Hematopoietic multipotent progenitor cell treated with erythropoietin and hydrocortisone succinate and interleukin-3 and kit ligand, for 8 days (in vitro differentiated cells): ENCODE data around the gene LGI2.
"Not testable (repeated sequence)": the region's sequence is repeated elsewhere in the genome, so short reads cannot be mapped to it uniquely, and the experiment has no call there.

Source experiments
- DNase-seq: peaks from one replicate; pipeline ENCODE4 v3.0.0-alpha.2; 2015

LGI2 gene, protein sequence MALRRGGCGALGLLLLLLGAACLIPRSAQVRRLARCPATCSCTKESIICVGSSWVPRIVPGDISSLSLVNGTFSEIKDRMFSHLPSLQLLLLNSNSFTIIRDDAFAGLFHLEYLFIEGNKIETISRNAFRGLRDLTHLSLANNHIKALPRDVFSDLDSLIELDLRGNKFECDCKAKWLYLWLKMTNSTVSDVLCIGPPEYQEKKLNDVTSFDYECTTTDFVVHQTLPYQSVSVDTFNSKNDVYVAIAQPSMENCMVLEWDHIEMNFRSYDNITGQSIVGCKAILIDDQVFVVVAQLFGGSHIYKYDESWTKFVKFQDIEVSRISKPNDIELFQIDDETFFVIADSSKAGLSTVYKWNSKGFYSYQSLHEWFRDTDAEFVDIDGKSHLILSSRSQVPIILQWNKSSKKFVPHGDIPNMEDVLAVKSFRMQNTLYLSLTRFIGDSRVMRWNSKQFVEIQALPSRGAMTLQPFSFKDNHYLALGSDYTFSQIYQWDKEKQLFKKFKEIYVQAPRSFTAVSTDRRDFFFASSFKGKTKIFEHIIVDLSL

DNA sequence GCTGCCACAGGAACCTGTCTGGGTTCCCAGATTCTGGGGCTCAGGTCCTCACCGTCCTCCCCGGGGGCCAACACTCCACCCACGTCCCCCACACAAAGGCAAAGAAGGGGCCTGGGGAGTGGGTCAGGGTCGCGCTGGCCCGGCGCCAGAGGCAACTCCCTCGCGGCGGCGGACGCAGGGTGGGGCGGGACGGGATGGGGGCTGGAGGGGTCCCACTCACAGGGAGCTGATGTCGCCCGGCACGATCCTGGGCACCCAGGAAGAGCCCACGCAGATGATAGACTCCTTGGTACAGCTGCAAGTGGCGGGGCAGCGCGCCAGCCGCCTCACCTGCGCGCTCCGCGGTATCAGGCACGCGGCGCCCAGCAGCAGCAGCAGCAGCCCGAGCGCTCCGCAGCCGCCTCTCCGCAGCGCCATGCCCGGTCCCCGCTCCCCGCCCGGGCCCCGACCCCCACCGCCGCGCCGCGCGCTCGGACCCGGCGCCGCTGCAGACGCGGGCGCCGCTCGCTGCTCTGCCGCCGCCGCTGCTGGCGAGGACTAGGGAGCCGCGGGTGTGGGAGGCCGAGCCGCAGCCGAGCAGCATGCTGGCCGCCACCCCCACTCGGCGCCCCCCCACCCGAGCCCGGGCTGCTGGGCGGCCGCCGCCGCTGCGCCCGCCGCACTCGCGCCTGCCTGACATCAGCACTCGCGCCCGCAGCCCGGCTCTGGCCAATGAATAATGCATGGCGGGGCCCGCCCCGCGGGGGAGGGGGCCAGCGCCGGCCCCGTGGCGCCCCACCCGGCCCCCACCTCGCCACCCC, at the start of gene LGI2:
TSS of gene LGI2 (minus strand) at position 670 of the 800 bp plus-strand sequence. CDS start at position 417, 253 bp downstream.
- no peak for DNase-seq

GRCh38 chr4:25078523-25078922, 47.8 kb upstream of the LGI2 start:
- DNase-seq: no peak

GRCh38 chr4:25076625-25077398, 46.1 kb upstream of the LGI2 start:
- no peak for DNase-seq

- no peak for DNase-seq
These were observed 45.1 kb upstream of the LGI2 start for GRCh38 chr4:25075851-25076250.

GRCh38 chr4:25075129-25075528, 44.4 kb upstream of the LGI2 start:
- no peak for DNase-seq

DNA sequence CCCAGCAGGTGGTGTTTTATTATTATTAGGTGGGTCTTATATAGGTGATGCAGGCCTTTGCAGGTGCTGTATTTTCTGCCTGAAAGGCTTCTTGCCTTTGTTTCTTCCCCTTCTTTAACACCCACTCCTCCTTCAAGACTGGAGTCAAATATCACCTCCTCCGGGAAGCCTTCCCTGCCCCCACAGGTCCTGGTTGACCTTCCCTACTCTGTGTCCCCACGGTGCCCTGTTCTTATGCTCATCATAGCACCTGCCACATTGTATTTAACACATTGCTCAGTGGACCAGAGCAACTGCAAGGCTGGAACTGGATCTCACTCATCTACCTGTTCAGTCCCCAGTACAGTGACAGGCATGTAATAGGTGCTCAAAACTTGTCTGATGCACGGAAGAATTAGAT, 39.8 kb upstream of the LGI2 start:
- DNase-seq: no peak

- no peak for DNase-seq
These were observed 38.3 kb upstream of the LGI2 start for GRCh38 chr4:25069014-25069413.

GRCh38 chr4:25068386-25068785, 37.6 kb upstream of the LGI2 start:
- no peak for DNase-seq

- DNase-seq: no peak
These were observed 35.3 kb upstream of the LGI2 start for GRCh38 chr4:25065932-25066590.

- DNase-seq: no peak
These were observed 34.7 kb upstream of the LGI2 start for GRCh38 chr4:25065431-25065858.

DNA sequence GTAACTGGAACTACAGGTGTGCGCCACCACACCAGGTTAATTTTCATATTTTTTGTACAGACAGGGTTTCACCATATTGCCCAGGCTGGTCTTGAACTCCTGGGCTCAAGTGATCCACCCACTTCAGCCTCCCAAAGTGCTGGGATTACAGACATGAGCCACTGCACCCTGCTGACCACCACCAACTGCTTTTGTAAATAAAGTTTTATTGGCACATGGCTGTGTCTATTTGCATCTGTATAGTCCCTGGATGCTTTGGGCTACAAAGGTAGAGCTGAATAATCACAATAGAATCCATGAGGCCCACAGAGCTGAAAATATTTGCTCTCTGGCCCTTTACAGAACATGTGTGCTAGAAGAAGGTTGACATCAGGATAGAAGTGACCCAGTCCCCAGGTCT, 33.7 kb upstream of the LGI2 start:
- not testable (repeated sequence) for DNase-seq

DNA sequence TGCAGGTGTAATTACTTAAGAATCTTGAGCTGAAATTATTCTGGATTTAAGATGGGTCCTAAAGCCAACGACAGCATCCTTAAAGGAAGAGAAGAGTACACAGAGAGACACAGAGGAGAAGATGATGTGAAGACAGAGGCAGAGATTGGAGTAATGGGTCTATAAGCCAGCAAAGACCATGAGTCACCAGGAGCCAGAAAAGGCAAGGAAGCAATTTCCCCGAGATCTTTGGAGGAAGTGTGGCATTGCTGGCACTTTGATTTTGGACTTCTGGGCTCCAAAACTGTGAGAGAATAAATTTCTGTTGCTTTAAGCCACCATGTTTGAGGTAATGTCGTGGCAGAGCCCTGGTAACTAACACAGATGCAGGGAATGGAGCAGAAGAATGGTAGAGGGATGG, 32.4 kb upstream of the LGI2 start:
- no peak for DNase-seq

DNA sequence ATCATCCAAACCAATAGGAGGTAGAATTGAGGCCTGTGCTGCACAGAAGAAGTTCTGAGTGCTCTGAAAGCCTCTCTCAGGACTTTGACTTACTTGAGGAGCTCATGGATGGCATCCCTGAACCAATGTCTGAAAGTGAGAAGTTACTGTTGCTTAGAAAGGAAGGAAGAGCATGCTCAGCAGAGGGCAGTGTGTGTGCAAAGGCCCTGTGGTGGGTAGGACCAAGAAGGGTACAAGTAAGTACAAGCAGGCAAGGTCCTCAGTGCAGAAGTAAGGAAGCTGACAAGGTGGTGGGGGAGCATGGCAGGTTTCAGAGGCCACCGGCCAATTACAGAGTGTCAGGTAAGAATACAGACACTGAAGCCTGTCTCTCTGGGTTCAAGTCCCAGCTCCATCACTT, 31.4 kb upstream of the LGI2 start:
- no peak for DNase-seq

DNA sequence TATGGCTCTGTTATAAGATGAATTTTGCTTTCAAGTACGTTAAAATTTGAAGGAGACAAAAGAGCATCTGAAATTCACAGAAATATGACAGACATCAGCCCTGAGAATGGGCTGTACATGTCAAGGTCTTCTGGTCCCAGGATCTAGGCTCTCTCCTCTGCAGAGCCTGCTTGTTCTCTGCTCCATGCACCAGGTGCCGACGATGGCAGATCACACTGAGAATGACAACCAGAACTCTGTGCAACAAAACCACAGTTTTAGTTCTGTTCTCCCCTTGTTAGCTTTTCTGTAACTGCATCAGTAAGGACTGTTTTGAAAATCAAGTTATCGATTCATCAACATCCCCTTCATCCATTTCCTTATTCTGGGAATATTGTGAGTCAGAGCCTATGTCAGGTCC, 30.9 kb upstream of the LGI2 start:
- no peak for DNase-seq

DNA sequence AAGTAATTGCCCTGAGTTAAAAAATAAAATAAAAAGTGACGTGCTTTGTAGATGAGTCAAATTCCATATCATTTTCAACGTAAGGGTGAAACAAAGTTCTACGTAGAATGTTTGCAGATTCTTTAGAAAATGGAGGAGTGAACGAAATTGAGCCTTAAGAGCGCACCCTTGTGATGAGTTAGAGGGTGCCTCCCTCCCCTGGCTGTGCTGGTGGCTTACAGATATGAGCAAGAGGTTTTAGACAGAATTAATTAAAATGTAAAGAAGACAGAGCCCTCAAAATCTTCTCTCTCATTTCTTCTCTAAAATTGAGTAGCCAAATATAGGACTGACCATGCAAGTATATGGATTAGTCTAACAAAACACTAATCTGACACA, 30.2 kb upstream of the LGI2 start:
- DNase-seq: no peak

DNA sequence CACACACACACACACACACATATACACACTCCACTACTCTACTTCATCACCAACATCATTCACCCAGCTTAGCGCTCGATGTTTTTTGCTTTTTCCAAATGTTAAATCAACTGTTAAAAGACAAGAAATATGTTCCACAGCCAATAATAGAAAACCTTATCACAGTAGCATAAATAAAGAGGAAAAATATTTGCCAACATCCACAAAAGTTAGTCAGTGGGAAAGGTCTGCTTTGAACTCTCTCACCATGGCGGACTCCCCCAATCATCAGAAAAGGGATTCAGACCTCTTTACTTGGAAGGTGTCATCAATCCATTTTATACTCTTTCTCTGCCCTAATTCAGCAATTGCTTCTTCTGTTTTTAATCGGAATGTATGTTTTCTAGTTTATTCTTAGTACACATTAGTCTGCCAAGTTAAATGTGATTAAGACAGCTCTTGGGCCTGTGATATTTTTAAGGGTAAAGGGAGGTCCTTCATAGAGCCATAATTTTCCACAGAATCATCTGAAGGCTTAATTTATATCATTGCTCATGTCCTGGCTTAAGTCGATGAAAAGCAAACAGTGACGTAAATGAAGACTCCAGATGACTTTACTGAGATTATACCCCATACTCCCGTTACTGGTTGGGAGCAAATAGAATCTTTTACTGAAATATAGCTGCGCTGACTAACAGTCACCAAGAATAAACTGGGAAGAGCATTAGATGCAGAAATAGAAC, 29.7 kb upstream of the LGI2 start:
- no peak for DNase-seq

- DNase-seq: no peak
These were observed 29.0 kb upstream of the LGI2 start for GRCh38 chr4:25059791-25060190.

GRCh38 chr4:25058796-25059195, 28.1 kb upstream of the LGI2 start:
- no peak for DNase-seq

GRCh38 chr4:25057299-25057698, 26.6 kb upstream of the LGI2 start:
- no peak for DNase-seq

GRCh38 chr4:25052037-25052436, 21.3 kb upstream of the LGI2 start:
- DNase-seq: not testable (repeated sequence)

DNA sequence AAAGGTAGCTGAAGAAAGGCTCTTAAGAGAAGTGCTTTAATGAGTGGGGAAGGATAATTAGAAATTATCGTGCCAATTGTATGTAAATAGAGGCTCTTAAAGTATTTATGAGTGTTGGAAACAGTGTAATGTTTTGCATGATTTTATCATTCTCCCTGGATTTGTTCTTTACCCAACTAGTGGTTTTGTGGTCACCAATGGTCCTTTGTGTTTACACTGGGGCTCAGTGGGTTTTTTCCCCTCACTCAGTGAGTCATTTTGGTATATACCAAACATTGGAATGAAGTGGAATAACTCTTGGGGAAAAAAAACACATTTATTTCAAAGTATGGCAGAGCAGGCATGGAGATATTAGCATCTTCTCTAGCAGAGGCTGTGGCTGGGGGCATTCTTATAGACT, 20.8 kb upstream of the LGI2 start:
- no peak for DNase-seq
